ENCODE data around the gene ZBTB25. TPM values are rescaled to one million over a fixed set of nuclear protein-coding genes. Genes with fewer than 3 reads are reported as not detected.

Gene ZBTB25
- total RNA-seq, 1 experiment from 2014 or later, result 4.0 TPM

GRCh38 chr14:64549791-64550620 is 46.4 kb upstream of the ZBTB25 start, which contains the start of gene PPP1R36:
Gene PPP1R36, plus strand, starts transcription at chr14:64549961. Its CDS starts 37 bp downstream, at chr14:64549998.
- Histone ChIP-seq H3K4me2 (ENCODE audit: low read length) (no peak within 1 kb of the TSS), H2AFZ (ENCODE audit: low read length) (no peak within 1 kb of the TSS), H3K36me3 (ENCODE audit: low read depth, low read length) (no peaks in the 10 kb centered on the region), H3K9ac (ENCODE audit: low read length) (no peak within 1 kb of the TSS), H3K79me2 (ENCODE audit: low read length) (no peaks in the 10 kb centered on the region), H3K9me2 (replicated peaks; ENCODE audit: low read length) (no peaks in the 10 kb centered on the region), H3K4me3 (ENCODE audit: low read length) (no peak within 1 kb of the TSS), H3K27me3 (ENCODE audit: low read length) (no peaks in the 10 kb centered on the region), H4K20me1 (ENCODE audit: low read length) (no peaks in the 10 kb centered on the region), H3K9me3 (ENCODE audit: low read length) (no peaks in the 10 kb centered on the region), H3K4me1 (ENCODE audit: insufficient read depth, low read length) (no peaks in the 10 kb centered on the region), H3F3A (ENCODE audit: low read length, unreplicated experiment) (no peaks in the 10 kb centered on the region), H3K27ac (ENCODE audit: low read length) (no peak within 1 kb of the TSS)
- intact Hi-C loops (cut with micrococcal nuclease), result no loop called here
- ATAC-seq, result no peak
- no peak for DNase-seq
- POLR2A ChIA-PET (ENCODE audit: unreplicated experiment), result interaction anchor here (0.6 kb wide), 1 partner anchor 219 kb away, joined by 3 read pairs; no protein-coding TSS in a partner anchor
- no peak for TF ChIP-seq EZH2phosphoT487 (IDR thresholded peaks at IDR 0.05; ENCODE audit: borderline replicate concordance, low read length)
- CTCF ChIA-PET, result no interaction called here
- BruUV-seq (replicated peaks), result no TSS peak

DNA sequence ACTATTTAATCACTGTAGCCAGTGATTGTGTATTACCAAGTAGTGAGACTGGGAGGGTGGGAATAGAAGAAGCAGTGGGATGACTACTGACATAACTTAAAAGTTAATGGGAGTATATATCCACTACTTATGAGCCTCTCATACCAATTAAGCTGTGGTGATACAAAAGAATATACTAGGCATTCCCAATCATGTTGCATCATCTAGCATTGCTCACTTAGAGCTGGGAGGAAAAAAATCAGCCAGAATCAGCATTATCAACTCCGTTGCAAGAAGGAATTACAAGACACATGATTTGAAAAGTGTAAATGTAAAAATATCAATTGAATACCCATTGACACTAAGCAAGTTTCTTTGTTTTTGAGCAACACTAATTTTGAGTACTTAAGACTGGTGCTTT is 45.4 kb upstream of the ZBTB25 start:
- POLR2A ChIA-PET (ENCODE audit: unreplicated experiment), result no interaction called here
- Histone ChIP-seq H2AFZ (ENCODE audit: low read length) (no peak overlapping the region), H3K9me2 (replicated peaks; ENCODE audit: low read length) (no peaks in the 10 kb centered on the region), H4K20me1 (ENCODE audit: low read length) (no peaks in the 10 kb centered on the region), H3F3A (ENCODE audit: low read length, unreplicated experiment) (no peaks in the 10 kb centered on the region), H3K9me3 (ENCODE audit: low read length) (no peaks in the 10 kb centered on the region), H3K4me3 (ENCODE audit: low read length) (no peak overlapping the region), H3K27me3 (ENCODE audit: low read length) (no peaks in the 10 kb centered on the region), H3K36me3 (ENCODE audit: low read depth, low read length) (no peaks in the 10 kb centered on the region), H3K4me2 (ENCODE audit: low read length) (no peak overlapping the region), H3K79me2 (ENCODE audit: low read length) (no peaks in the 10 kb centered on the region), H3K4me1 (ENCODE audit: insufficient read depth, low read length) (peaks cover 3% of the 10 kb centered on the region; the same call in 1 of the 2 replicates), H3K9ac (ENCODE audit: low read length) (no peak overlapping the region), H3K27ac (ENCODE audit: low read length) (no peak overlapping the region)
- TF ChIP-seq, protein P1, sequence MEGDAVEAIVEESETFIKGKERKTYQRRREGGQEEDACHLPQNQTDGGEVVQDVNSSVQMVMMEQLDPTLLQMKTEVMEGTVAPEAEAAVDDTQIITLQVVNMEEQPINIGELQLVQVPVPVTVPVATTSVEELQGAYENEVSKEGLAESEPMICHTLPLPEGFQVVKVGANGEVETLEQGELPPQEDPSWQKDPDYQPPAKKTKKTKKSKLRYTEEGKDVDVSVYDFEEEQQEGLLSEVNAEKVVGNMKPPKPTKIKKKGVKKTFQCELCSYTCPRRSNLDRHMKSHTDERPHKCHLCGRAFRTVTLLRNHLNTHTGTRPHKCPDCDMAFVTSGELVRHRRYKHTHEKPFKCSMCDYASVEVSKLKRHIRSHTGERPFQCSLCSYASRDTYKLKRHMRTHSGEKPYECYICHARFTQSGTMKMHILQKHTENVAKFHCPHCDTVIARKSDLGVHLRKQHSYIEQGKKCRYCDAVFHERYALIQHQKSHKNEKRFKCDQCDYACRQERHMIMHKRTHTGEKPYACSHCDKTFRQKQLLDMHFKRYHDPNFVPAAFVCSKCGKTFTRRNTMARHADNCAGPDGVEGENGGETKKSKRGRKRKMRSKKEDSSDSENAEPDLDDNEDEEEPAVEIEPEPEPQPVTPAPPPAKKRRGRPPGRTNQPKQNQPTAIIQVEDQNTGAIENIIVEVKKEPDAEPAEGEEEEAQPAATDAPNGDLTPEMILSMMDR (conservative IDR thresholded peaks at IDR 0.05; ENCODE audit: low read depth, low read length), result no peak
- TF ChIP-seq EZH2 (IDR thresholded peaks at IDR 0.05; ENCODE audit: low read length, unreplicated experiment) (no peak), EZH2phosphoT487 (IDR thresholded peaks at IDR 0.05; ENCODE audit: borderline replicate concordance, low read length) (no peak)
- ATAC-seq (no peak), DNase-seq (no peak)
- intact Hi-C loops (cut with micrococcal nuclease), result no loop called here
- BruUV-seq (replicated peaks), result no TSS peak
- CTCF ChIA-PET, result no interaction called here

GRCh38 chr14:64544607-64545312 is 41.1 kb upstream of the ZBTB25 start:
- ChIA-PET CTCF (no interaction called here), POLR2A (ENCODE audit: unreplicated experiment) (no interaction called here)
- Histone ChIP-seq H4K20me1 (ENCODE audit: low read length) (no peaks in the 10 kb centered on the region), H3K9me2 (replicated peaks; ENCODE audit: low read length) (no peaks in the 10 kb centered on the region), H3K4me2 (ENCODE audit: low read length) (no peak overlapping the region), H3K79me2 (ENCODE audit: low read length) (no peaks in the 10 kb centered on the region), H3K36me3 (ENCODE audit: low read depth, low read length) (no peaks in the 10 kb centered on the region), H3K4me1 (ENCODE audit: insufficient read depth, low read length) (peaks cover 10% of the 10 kb centered on the region), H3K9me3 (ENCODE audit: low read length) (no peaks in the 10 kb centered on the region), H3K27ac (ENCODE audit: low read length) (no peak overlapping the region), H2AFZ (ENCODE audit: low read length) (no peak overlapping the region), H3K27me3 (ENCODE audit: low read length) (no peaks in the 10 kb centered on the region), H3K9ac (ENCODE audit: low read length) (no peak overlapping the region), H3K4me3 (ENCODE audit: low read length) (no peak overlapping the region), H3F3A (ENCODE audit: low read length, unreplicated experiment) (no peaks in the 10 kb centered on the region)
- DNase-seq, result no peak
- no peak for ATAC-seq
- intact Hi-C loops (cut with micrococcal nuclease), result no loop called here
- TF ChIP-seq, protein P1 (conservative IDR thresholded peaks at IDR 0.05; ENCODE audit: low read depth, low read length), result no peak
- TF ChIP-seq EZH2phosphoT487 (IDR thresholded peaks at IDR 0.05; ENCODE audit: borderline replicate concordance, low read length), result no peak
- TF ChIP-seq EZH2 (IDR thresholded peaks at IDR 0.05; ENCODE audit: low read length, unreplicated experiment), result no peak
- no TSS peak for BruUV-seq (replicated peaks)
